WERI-Rb-1 (cell line): ENCODE data around the gene KLHDC10.
"Not testable (repeated sequence)": the region's sequence is repeated elsewhere in the genome, so short reads cannot be mapped to it uniquely, and the experiment has no call there.

ENCODE experiments used
- DNase-seq: peaks from one replicate; pipeline ENCODE4 v3.0.0-alpha.2; 2020
- H3K27ac ChIP-seq: fragments of 250-450 bp; sonication (Bioruptor Pico); 2 replicates; pipeline ENCODE4 v1.5.1; 2020; ENCODE audit warnings: mild to moderate bottlenecking, moderate library complexity
- H3K27me3 ChIP-seq: fragments of 250-450 bp; sonication (Bioruptor Pico); 2 replicates; pipeline ENCODE4 v1.5.1; 2021; ENCODE audit warnings: mild to moderate bottlenecking, low read depth, moderate library complexity; ENCODE audit not compliant: insufficient read depth, severe bottlenecking
- H3K36me3 ChIP-seq: fragments of 250-450 bp; sonication (Bioruptor Pico); 2 replicates; pipeline ENCODE4 v1.5.1; 2020; ENCODE audit warnings: mild to moderate bottlenecking, moderate library complexity
- H3K4me3 ChIP-seq: 2 replicates; pipeline ENCODE4 v1.5.1; 2011; ENCODE audit warnings: low read depth, mild to moderate bottlenecking, control low read depth, low read length
- H3K9me3 ChIP-seq: fragments of 250-450 bp; sonication (Bioruptor Pico); 2 replicates; pipeline ENCODE4 v1.5.1; 2021; ENCODE audit warnings: mild to moderate bottlenecking, moderate library complexity; ENCODE audit not compliant: severe bottlenecking
- TF ChIP-seq, protein P1 (sequence below): IDR thresholded peaks from 2 replicates; pipeline ENCODE4 v1.5.1; 2011; ENCODE audit warnings: low read depth, mild to moderate bottlenecking, control low read depth, inconsistent platforms, low read length

KLHDC10 gene

DNA sequence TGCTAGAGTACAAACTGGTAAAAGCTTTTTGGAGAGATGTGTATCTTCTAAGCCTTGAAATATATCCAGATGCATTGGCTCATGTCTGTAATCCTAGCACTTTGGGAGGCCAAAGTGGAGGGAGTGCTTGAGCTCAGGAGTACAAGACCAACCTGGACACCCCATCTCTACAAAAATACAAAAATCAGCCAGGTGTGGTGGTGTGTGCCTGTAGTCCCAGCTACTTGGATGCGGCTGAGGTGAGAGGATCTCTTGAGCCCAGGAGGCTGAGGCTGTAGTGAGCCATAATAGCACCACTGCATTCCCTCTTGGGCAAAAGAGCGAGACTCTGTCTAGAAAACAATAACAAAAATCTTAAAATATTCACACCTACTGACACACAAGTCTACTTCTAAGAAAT is 109.3 kb downstream of the KLHDC10 start:
- H3K27me3 ChIP-seq, result no peaks in the 10 kb centered on the region
- TF ChIP-seq, protein P1, sequence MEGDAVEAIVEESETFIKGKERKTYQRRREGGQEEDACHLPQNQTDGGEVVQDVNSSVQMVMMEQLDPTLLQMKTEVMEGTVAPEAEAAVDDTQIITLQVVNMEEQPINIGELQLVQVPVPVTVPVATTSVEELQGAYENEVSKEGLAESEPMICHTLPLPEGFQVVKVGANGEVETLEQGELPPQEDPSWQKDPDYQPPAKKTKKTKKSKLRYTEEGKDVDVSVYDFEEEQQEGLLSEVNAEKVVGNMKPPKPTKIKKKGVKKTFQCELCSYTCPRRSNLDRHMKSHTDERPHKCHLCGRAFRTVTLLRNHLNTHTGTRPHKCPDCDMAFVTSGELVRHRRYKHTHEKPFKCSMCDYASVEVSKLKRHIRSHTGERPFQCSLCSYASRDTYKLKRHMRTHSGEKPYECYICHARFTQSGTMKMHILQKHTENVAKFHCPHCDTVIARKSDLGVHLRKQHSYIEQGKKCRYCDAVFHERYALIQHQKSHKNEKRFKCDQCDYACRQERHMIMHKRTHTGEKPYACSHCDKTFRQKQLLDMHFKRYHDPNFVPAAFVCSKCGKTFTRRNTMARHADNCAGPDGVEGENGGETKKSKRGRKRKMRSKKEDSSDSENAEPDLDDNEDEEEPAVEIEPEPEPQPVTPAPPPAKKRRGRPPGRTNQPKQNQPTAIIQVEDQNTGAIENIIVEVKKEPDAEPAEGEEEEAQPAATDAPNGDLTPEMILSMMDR, result no peak
- H3K4me3 ChIP-seq, result no peak overlapping the region
- no peak for DNase-seq
- H3K9me3 ChIP-seq, result no peaks in the 10 kb centered on the region
- peaks cover 45% of the 10 kb centered on the region for H3K36me3 ChIP-seq
- H3K27ac ChIP-seq, result no peak overlapping the region

DNA sequence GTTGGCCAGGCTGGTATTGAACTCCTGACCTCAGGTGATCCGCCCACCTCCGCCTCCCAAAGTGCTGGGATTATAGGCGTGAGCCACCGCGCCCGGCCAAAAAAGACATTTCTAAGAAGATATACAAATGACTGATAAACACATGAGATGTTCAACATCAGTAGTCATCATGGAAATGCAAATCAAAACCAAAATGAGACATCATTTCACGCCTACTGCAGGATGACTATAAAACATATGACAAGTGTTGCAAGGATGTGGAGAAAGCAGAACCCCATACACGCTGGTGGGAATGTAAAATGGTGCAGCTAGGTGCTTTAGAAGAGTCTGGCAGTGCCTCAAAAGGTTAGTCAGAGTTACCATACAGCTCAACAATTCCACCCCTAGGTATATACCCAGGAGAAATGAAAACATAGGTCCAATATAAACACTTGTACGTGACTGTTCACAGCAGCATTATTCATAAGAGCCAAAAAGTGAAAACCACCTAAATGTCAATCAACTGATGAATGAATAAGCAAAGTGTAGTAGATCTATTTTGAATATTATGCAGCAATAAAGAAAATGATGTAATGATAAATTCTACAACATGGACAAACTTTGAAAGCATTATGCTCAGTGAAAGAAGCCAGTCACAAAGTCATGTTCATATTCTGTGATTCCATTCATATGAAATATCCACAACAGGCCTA is 110.4 kb downstream of the KLHDC10 start:
- no peak overlapping the region for H3K27ac ChIP-seq
- H3K36me3 ChIP-seq, result peaks cover 50% of the 10 kb centered on the region
- TF ChIP-seq, protein P1, result no peak
- no peak overlapping the region for H3K4me3 ChIP-seq
- no peaks in the 10 kb centered on the region for H3K27me3 ChIP-seq
- no peaks in the 10 kb centered on the region for H3K9me3 ChIP-seq
- no peak for DNase-seq

DNA sequence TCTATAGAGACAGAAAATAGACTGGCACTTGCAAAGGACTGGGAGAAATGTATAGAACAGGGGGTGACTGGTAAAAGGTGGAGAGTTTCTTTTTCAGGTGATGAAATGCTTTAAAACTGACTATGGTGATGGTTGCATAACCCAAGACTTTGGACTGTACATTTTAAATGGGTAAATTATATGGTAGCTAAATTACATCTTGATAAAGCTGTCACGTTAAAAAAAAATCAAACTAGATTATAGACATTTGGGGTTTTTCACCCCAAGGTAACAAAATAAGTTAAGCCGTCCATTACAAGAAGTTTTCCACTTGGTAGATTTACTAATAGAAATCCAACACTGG is 110.9 kb downstream of the KLHDC10 start:
- TF ChIP-seq, protein P1, result no peak
- Histone ChIP-seq H3K27me3 (no peaks in the 10 kb centered on the region), H3K27ac (no peak overlapping the region), H3K9me3 (no peaks in the 10 kb centered on the region), H3K4me3 (no peak overlapping the region), H3K36me3 (peaks cover 50% of the 10 kb centered on the region)
- DNase-seq, result no peak

DNA sequence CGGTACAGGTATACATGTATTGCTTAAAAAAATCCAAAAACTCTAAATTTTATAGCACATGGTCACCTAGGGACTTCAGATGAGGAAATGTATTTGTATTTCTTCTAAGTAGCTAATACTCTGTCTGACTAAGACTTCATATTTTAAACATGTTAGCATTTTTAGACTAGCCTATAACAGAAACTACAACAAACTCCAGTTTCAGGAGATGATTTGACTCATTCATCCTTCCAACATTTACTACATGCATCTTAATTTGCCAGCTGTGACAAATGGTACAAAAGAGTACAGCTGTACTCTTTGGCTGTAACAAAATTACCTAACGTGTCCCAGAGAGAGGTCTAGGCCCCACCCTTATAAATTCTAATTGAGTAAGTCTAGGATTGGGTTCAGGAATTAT is 112.7 kb downstream of the KLHDC10 start:
- Histone ChIP-seq H3K4me3 (no peak overlapping the region), H3K9me3 (no peaks in the 10 kb centered on the region), H3K36me3 (peaks cover 50% of the 10 kb centered on the region), H3K27me3 (no peaks in the 10 kb centered on the region), H3K27ac (no peak overlapping the region)
- TF ChIP-seq, protein P1, result no peak
- no peak for DNase-seq

DNA sequence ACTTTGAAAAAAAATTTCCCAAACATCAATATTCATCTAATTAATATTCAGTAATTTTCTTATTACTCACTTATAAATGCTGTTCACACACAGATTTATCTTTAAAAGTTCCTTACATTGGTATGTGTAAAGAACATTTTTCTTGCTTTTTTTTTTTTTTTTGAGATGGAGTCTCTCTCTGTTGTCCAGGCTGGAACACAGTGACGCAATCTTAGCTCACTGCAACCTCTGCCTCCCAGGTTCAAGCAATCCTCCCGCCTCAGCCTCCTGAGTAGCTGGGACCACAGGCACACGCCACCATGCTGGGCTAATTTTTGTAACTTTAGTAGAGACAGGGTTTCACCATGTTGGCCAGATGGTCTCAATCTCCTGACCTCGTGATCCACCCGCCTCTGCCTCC is 114.0 kb downstream of the KLHDC10 start:
- not testable (repeated sequence) for H3K27me3 ChIP-seq

More for the DNA sequence above, 114.0 kb downstream of the KLHDC10 start:
- not testable (repeated sequence) for H3K4me3 ChIP-seq, H3K27ac ChIP-seq, DNase-seq, H3K9me3 ChIP-seq
- H3K36me3 ChIP-seq, result peaks cover 42% of the 10 kb centered on the region
